Measurements from ENCODE around the gene ANKRD16.

ANKRD16 gene

GRCh38 chr10:5904227-5904626 lies 14.5 kb upstream of the ANKRD16 start:
- TF ChIP-seq SIN3A (IDR thresholded peaks at IDR 0.05; ENCODE audit: borderline replicate concordance, insufficient read depth, low read length) (no peak), FOXP2 (optimal IDR thresholded peaks at IDR 0.05; ENCODE audit: borderline replicate concordance, extremely low read depth, extremely low read length, insufficient read depth) (no peak), TAF1 (IDR thresholded peaks at IDR 0.05; ENCODE audit: borderline replicate concordance, insufficient read depth, low read length) (no peak), POLR2AphosphoS5 (IDR thresholded peaks at IDR 0.05; ENCODE audit: low read depth, low read length) (no peak)
- TF ChIP-seq, protein P1, sequence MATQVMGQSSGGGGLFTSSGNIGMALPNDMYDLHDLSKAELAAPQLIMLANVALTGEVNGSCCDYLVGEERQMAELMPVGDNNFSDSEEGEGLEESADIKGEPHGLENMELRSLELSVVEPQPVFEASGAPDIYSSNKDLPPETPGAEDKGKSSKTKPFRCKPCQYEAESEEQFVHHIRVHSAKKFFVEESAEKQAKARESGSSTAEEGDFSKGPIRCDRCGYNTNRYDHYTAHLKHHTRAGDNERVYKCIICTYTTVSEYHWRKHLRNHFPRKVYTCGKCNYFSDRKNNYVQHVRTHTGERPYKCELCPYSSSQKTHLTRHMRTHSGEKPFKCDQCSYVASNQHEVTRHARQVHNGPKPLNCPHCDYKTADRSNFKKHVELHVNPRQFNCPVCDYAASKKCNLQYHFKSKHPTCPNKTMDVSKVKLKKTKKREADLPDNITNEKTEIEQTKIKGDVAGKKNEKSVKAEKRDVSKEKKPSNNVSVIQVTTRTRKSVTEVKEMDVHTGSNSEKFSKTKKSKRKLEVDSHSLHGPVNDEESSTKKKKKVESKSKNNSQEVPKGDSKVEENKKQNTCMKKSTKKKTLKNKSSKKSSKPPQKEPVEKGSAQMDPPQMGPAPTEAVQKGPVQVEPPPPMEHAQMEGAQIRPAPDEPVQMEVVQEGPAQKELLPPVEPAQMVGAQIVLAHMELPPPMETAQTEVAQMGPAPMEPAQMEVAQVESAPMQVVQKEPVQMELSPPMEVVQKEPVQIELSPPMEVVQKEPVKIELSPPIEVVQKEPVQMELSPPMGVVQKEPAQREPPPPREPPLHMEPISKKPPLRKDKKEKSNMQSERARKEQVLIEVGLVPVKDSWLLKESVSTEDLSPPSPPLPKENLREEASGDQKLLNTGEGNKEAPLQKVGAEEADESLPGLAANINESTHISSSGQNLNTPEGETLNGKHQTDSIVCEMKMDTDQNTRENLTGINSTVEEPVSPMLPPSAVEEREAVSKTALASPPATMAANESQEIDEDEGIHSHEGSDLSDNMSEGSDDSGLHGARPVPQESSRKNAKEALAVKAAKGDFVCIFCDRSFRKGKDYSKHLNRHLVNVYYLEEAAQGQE (IDR thresholded peaks at IDR 0.05; ENCODE audit: insufficient read depth in 1 of 2, low read depth in 2 of 2, low read length in 2 of 2) = no peak

GRCh38 chr10:5903563-5903962 lies 13.9 kb upstream of the ANKRD16 start:
- TF ChIP-seq, protein P1 (IDR thresholded peaks at IDR 0.05; ENCODE audit: insufficient read depth in 1 of 2, low read depth in 2 of 2, low read length in 2 of 2) = no peak
- TF ChIP-seq POLR2AphosphoS5 (IDR thresholded peaks at IDR 0.05; ENCODE audit: low read depth, low read length) (no peak), FOXP2 (optimal IDR thresholded peaks at IDR 0.05; ENCODE audit: borderline replicate concordance, extremely low read depth, extremely low read length, insufficient read depth) (no peak), SIN3A (IDR thresholded peaks at IDR 0.05; ENCODE audit: borderline replicate concordance, insufficient read depth, low read length) (no peak), TAF1 (IDR thresholded peaks at IDR 0.05; ENCODE audit: borderline replicate concordance, insufficient read depth, low read length) (no peak)

GRCh38 chr10:5902511-5903274 lies 13.0 kb upstream of the ANKRD16 start:
- TF ChIP-seq, protein P1 (IDR thresholded peaks at IDR 0.05; ENCODE audit: insufficient read depth in 1 of 2, low read depth in 2 of 2, low read length in 2 of 2) = no peak

- TF ChIP-seq POLR2AphosphoS5 (IDR thresholded peaks at IDR 0.05; ENCODE audit: low read depth, low read length) (no peak), SIN3A (IDR thresholded peaks at IDR 0.05; ENCODE audit: borderline replicate concordance, insufficient read depth, low read length) (no peak), TAF1 (IDR thresholded peaks at IDR 0.05; ENCODE audit: borderline replicate concordance, insufficient read depth, low read length) (no peak), FOXP2 (optimal IDR thresholded peaks at IDR 0.05; ENCODE audit: borderline replicate concordance, extremely low read depth, extremely low read length, insufficient read depth) (no peak)
- TF ChIP-seq, protein P1 (IDR thresholded peaks at IDR 0.05; ENCODE audit: insufficient read depth in 1 of 2, low read depth in 2 of 2, low read length in 2 of 2) = no peak
Observed at GRCh38 chr10:5900247-5900646, 10.6 kb upstream of the ANKRD16 start.

- no peak for TF ChIP-seq POLR2AphosphoS5 (IDR thresholded peaks at IDR 0.05; ENCODE audit: low read depth, low read length)
- TF ChIP-seq, protein P1 (IDR thresholded peaks at IDR 0.05; ENCODE audit: insufficient read depth in 1 of 2, low read depth in 2 of 2, low read length in 2 of 2) = no peak
Observed at GRCh38 chr10:5898163-5898562, 8.5 kb upstream of the ANKRD16 start.
